Suprapubic skin (tissue), 4 donors: ENCODE measurements around the gene BMX.

Experiments used
- CTCF ChIP-seq, 2 donors: fragments of 200-600 bp in 1 of 2; fragments of 450-650 bp in 1 of 2; sonication (generic) in 1 of 2; IDR thresholded peaks; one replicate each; pipeline ENCODE4 v1.5.1; 2016 to 2019; ENCODE audit warnings: antibody characterized with exemption in 2 of 2, mild to moderate bottlenecking in 1 of 2, moderate library complexity in 1 of 2
- EP300 ChIP-seq: sonication (generic); formaldehyde crosslinking; IDR thresholded peaks from one replicate; pipeline ENCODE4 v1.6.1; 2017; ENCODE audit warnings: antibody characterized with exemption
- POLR2A ChIP-seq, 2 donors: fragments of 450-650 bp; IDR thresholded peaks; one replicate each; pipeline ENCODE4 v1.6.1; 2017; ENCODE audit warnings: antibody characterized with exemption in 2 of 2, mild to moderate bottlenecking in 2 of 2, moderate library complexity in 2 of 2
- POLR2AphosphoS5 ChIP-seq, 3 donors: sonication (generic); formaldehyde crosslinking; IDR thresholded peaks; one replicate each; pipeline ENCODE4 v1.6.1; 2017; ENCODE audit warnings: antibody characterized with exemption in 3 of 3

- TF ChIP-seq POLR2A (IDR thresholded peaks at IDR 0.05): no peak
- no peak for TF ChIP-seq POLR2AphosphoS5 (IDR thresholded peaks at IDR 0.05)
- TF ChIP-seq EP300: no peak
- no peak for TF ChIP-seq CTCF (IDR thresholded peaks at IDR 0.05)
Measured at GRCh38 chrX:15512401-15512965, 11.9 kb downstream of the BMX start.
